ENCODE measurements around the gene BMI1.

DNA sequence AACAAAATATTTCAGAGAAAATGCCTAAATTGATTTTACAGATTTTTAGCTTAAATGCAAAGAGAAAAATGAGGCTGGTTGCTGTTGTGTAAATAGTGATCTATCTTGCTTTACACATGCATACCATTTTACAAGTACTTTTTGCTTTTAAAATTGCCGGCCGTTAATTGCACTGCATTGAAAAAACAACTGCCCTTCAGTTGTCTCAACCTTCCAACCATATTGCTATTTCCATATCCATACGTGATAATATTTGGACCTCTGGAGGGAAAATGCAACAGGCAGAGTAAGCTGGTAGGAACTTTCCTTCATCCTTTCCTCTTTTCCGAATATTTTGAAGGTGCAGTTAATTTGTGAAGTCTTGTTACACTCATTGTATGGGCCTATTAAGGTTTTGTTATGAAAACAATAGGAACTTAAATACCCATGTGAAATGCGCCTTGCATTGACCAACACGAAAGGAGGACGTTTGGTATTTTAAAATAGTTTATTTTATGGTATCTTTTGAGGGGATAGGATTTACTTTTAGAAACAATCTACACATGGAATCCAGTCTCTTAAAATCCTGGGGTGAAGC, 11.3 kb downstream of the BMI1 start:
- no peak for TF ChIP-seq EZH2phosphoT487 (IDR thresholded peaks at IDR 0.05; ENCODE audit: borderline replicate concordance, low read length)
- TF ChIP-seq, protein P1, sequence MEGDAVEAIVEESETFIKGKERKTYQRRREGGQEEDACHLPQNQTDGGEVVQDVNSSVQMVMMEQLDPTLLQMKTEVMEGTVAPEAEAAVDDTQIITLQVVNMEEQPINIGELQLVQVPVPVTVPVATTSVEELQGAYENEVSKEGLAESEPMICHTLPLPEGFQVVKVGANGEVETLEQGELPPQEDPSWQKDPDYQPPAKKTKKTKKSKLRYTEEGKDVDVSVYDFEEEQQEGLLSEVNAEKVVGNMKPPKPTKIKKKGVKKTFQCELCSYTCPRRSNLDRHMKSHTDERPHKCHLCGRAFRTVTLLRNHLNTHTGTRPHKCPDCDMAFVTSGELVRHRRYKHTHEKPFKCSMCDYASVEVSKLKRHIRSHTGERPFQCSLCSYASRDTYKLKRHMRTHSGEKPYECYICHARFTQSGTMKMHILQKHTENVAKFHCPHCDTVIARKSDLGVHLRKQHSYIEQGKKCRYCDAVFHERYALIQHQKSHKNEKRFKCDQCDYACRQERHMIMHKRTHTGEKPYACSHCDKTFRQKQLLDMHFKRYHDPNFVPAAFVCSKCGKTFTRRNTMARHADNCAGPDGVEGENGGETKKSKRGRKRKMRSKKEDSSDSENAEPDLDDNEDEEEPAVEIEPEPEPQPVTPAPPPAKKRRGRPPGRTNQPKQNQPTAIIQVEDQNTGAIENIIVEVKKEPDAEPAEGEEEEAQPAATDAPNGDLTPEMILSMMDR (conservative IDR thresholded peaks at IDR 0.05; ENCODE audit: low read depth, low read length): no peak

Measured in PC-3 (cell line).